ENCODE results near the gene MST1R.

MST1R gene

GRCh38 chr3:49877716-49878115 lies 26.0 kb downstream of the MST1R start:
- no peak overlapping the region for H3K4me3 ChIP-seq (ENCODE audit: low read depth, low read length)
- TF ChIP-seq CTCF (IDR thresholded peaks at IDR 0.05; ENCODE audit: borderline replicate concordance, insufficient read depth, low read depth, low read length) = no peak

- TF ChIP-seq CTCF (IDR thresholded peaks at IDR 0.05; ENCODE audit: borderline replicate concordance, insufficient read depth, low read depth, low read length) = no peak
- H3K4me3 ChIP-seq (ENCODE audit: low read depth, low read length) = no peak overlapping the region
Measured at GRCh38 chr3:49876567-49876966, 27.1 kb downstream of the MST1R start.

GRCh38 chr3:49873623-49874022 lies 30.1 kb downstream of the MST1R start:
- no peak for TF ChIP-seq CTCF (IDR thresholded peaks at IDR 0.05; ENCODE audit: borderline replicate concordance, insufficient read depth, low read depth, low read length)
- no peak overlapping the region for H3K4me3 ChIP-seq (ENCODE audit: low read depth, low read length)

GRCh38 chr3:49872801-49873281 lies 30.8 kb downstream of the MST1R start:
- no peak overlapping the region for H3K4me3 ChIP-seq (ENCODE audit: low read depth, low read length)
- no peak for TF ChIP-seq CTCF (IDR thresholded peaks at IDR 0.05; ENCODE audit: borderline replicate concordance, insufficient read depth, low read depth, low read length)

- TF ChIP-seq CTCF (IDR thresholded peaks at IDR 0.05; ENCODE audit: borderline replicate concordance, insufficient read depth, low read depth, low read length) = no peak
- H3K4me3 ChIP-seq (ENCODE audit: low read depth, low read length) = no peak overlapping the region
Measured at GRCh38 chr3:49871531-49872153, 32.0 kb downstream of the MST1R start.

GRCh38 chr3:49869525-49870126 lies 34.0 kb downstream of the MST1R start, which contains the start of gene CAMKV:
Gene CAMKV, minus strand, starts transcription at chr3:49869906. Its CDS starts 7,518 bp downstream, at chr3:49862388.
- H3K4me3 ChIP-seq (ENCODE audit: low read depth, low read length) = no peak within 1 kb of the TSS
- TF ChIP-seq CTCF (IDR thresholded peaks at IDR 0.05; ENCODE audit: borderline replicate concordance, insufficient read depth, low read depth, low read length) = no peak

Measured in GM12875 (cell line).